PFSK-1 (cell line): ENCODE data around the gene NGLY1.

Experiments
- POLR2AphosphoS5 ChIP-seq: IDR thresholded peaks from 2 replicates; pipeline ENCODE4 v1.6.1; 2012; ENCODE audit warnings: low read depth, mild to moderate bottlenecking, control low read depth, low read length, moderate library complexity
- TAF1 ChIP-seq: IDR thresholded peaks from 2 replicates; pipeline ENCODE4 v1.6.1; 2012; ENCODE audit warnings: low read length, control low read depth, borderline replicate concordance; ENCODE audit not compliant: insufficient read depth
- TF ChIP-seq, protein P1 (sequence below), 2 experiments: IDR thresholded peaks; 2 replicates each; pipeline versions ENCODE4 v1.6.1 to v1.8.0; 2011 to 2012; ENCODE audit warnings: low read depth in 2 of 2, low read length in 2 of 2, control low read depth in 1 of 2, inconsistent platforms in 1 of 2, mild to moderate bottlenecking in 1 of 2, moderate library complexity in 1 of 2; ENCODE audit not compliant: insufficient read depth in 1 of 2

DNA sequence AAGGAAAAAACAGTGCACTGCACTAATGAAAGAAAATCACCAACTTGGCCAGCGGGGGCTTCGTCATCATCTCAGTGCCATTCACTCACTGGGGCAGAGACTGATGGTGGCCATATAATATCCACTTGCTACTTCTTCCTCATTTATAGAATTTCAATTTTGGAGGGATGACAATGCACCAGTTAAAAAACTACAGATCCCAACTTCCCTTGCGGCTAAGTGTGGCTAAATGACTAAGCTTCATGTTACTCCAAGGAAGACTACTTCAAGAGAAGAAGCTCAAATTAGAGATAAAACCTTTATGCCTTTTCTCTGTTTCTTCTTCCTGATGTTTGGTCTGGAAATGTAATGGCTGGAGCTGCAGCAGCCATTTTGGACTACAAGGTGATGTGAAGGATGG is 38.8 kb downstream of the NGLY1 start:
- no peak for TF ChIP-seq POLR2AphosphoS5
- TF ChIP-seq TAF1, result no peak
- TF ChIP-seq, protein P1, sequence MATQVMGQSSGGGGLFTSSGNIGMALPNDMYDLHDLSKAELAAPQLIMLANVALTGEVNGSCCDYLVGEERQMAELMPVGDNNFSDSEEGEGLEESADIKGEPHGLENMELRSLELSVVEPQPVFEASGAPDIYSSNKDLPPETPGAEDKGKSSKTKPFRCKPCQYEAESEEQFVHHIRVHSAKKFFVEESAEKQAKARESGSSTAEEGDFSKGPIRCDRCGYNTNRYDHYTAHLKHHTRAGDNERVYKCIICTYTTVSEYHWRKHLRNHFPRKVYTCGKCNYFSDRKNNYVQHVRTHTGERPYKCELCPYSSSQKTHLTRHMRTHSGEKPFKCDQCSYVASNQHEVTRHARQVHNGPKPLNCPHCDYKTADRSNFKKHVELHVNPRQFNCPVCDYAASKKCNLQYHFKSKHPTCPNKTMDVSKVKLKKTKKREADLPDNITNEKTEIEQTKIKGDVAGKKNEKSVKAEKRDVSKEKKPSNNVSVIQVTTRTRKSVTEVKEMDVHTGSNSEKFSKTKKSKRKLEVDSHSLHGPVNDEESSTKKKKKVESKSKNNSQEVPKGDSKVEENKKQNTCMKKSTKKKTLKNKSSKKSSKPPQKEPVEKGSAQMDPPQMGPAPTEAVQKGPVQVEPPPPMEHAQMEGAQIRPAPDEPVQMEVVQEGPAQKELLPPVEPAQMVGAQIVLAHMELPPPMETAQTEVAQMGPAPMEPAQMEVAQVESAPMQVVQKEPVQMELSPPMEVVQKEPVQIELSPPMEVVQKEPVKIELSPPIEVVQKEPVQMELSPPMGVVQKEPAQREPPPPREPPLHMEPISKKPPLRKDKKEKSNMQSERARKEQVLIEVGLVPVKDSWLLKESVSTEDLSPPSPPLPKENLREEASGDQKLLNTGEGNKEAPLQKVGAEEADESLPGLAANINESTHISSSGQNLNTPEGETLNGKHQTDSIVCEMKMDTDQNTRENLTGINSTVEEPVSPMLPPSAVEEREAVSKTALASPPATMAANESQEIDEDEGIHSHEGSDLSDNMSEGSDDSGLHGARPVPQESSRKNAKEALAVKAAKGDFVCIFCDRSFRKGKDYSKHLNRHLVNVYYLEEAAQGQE (IDR thresholded peaks at IDR 0.05; ENCODE audit: insufficient read depth in 1 of 2, low read depth in 2 of 2, low read length in 2 of 2), result no peak
